DMS114 treated with DMSO at 0.1 percent for 48 hours (cell line): Measurements from ENCODE around the gene SOS1.
A peak's percentile ranks its signal among the peaks of the same experiment; 100 is the strongest.
"Not testable (repeated sequence)": the region's sequence is repeated elsewhere in the genome, so short reads cannot be mapped to it uniquely, and the experiment has no call there.

Experiments used
- DNase-seq: peaks from one replicate; lab custom pipeline; 2025; ENCODE audit not compliant: unreplicated experiment; lab: John Stamatoyannopoulos, UW

The SOS1 gene

DNA sequence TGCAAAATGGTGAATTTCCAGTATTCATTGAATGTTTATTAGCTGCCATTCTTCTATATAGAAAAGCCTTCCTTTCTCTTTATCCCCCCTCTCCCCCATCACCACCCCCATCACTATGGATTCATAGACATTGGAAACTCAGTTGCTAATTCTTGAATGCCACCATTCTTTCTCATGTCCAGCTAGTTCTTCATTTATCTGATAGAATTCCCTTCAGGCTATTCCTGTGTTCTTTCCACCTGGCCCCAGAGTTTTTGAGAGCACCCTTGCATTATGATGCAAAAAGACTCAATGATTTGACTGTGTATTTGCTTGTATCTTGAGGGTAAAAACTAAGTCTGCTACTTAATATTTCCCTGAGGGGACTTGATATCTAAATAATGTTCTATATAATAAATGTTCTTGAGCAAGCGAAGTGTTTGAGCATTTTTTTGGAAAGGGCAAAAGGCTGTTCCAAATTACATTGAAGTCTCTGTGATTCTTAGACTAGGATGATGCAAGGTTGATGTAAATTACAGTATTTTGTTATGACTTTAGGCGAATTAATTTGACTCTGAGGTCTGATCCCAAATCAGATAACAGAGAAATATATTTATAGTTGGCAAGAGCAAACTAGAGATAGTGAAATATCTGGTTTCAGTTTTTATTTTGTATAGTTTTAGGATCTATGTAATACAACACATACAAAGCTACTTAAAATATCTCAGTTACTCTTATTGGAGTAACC is 18.8 kb upstream of the SOS1 start:
- no peak for DNase-seq

DNA sequence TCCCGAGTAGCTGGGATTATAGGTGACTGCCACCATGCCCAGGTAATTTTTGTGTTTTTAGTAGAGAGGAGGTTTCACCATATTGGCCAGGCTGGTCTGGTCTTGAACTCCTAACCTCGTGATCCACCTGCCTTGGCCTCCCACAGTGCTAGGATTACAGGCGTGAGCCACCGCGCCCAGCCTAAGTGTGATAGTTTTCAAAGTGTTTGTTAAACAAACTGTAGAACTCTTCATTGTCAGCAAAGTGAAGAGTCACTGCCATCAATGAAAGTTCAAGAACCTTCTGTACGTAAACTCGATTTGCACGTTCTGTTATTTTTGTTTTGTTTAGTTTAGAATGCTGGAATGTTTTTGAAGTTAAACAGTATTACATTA is 18.0 kb upstream of the SOS1 start:
- no peak for DNase-seq

DNA sequence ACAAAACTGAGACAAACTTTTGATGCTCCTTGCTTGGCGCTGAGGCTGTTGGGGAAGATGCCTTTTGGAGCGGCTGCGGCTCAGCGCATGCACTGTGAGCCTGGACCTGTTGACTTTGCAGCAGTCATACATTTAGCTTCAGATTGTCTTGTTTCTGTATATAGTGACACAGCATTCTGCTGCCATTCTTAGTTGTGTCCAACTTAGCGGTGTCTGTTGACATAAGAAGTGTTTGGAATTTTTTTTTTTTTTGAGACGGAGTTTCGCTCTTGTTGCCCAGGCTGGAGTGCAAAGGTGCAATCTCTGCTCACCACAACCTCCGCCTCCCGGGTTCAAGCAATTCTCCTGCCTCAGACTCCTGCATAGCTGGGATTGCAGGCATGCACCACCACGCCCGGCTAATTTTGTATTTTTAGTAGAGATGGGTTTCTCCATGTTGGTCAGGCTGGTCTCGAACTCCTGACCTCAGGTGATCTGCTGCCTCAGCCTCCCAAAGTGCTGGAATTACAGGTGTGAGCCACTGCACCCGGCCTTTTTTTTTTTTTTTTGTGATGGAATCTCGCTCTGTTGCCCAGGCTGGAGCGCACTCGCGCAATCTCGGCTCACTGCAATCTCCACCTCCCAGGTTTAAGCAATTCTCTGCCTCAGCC is 17.5 kb upstream of the SOS1 start:
- DNase-seq = not testable (repeated sequence)

DNA sequence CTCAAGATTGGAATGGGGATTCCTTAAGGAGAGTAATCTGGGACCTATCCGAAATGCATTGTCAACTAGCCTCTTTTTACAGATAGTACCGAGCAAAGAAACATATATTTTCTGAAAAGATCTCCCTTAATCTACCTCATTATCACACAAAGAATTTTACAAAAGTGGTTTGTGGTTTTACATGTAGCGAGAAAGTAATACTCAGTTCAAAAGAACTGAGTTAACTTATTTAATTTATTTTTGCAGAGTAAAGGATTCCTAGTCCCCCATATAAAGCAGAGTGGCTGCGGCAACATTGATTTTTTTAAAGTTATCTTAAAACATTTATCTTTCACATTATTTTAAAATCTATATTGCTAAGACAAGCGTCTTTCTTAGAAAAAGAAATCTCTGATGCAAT is 15.9 kb upstream of the SOS1 start:
- DNase-seq = no peak

DNA sequence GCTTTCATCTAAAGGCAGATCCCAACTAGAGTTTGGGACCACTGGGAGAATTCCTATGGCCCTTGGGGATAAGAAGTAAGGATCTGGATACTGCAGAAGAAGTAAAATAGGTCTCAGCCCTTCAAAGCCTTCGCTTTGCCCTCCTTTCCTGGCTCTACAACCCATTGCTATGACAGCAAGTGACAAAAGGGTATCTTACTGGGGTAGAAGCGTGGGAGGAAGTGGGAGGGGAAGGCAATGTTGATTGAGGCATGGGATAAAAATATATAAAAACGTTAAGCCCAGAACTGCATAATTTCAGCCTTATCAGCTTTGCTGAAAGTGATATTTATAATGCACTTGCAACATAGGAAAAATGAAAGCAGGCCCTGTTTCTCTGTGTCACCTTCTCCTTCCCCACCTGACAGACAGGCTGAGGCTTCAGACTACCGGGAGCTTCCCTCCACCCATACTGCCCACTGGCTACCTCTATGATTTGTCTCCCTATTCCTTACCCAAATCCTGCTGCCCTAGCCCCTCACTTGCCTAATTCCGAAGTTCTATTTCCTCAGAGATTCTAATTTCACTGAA is 14.9 kb upstream of the SOS1 start:
- no peak for DNase-seq

DNA sequence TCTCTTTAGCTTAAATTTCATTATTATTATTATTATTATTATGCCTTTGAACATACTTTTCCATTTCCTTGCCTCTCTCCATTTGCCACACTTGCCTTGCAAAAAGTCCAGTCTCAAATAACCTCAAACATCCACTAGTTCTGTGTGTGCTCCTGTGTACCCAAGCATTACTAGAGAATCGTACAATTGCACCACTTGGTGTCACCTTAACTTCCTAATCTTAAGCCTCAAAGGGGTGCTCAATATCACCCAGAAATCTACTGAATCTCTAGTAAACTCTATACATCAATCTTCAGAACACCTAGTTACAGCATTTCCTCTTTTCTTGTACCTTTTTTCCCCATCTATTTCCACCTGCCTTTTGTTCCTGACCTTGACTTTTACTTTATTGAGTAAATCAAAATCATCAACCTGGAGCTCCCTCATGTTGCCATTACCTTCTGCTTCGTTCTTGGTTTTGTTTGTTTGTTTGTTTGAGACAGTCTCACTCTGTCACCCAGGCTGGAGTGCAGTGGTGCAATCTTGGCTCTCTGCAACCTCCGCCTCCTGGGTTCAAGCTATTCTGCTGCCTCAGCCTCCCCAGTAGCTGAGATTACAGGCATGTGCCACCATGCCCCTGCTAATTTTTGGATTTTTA is 12.5 kb upstream of the SOS1 start:
- no peak for DNase-seq

DNA sequence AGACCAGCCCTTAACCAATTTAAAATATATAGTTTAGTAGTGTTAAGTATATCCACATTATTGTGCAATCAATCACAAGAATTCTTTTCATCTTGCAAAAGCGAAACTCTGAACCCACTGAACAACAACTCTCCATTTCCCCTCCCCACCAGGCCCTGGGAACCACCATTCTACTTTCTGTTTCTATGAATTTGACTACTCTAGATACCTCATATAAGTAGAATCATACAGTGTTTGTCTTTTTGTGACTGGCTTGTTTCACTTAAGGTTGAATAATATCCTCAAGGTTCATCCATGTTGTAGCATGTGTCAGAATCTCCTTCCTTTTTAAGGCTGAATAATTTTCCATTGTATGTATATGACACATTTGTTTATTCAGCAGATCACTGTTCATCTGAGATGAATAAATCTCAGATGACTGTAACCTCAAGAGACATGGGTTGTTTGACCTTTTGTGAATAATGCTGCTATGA is 8.1 kb upstream of the SOS1 start:
- no peak for DNase-seq

DNA sequence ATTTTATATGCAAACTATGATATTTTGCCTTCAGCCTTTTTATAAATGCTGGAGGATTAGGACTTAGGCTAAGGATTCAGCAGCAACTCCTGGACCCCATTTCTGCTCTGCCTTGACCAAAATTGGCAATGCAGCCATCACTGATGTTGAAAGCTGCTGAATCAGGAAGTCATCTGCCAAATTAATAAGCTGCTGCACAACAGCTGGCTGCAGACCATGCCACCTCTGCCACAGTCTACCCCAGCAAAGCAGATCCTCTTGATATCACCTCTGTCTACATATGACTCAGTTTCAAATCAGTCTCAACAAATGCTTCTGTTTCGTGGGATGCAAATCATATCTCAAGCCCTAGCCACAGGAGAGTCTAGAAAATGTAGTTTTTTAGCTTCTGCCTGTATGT is 7.1 kb upstream of the SOS1 start:
- no peak for DNase-seq

- no peak for DNase-seq
These were observed 3.9 kb upstream of the SOS1 start for GRCh38 chr2:39124746-39125057.

DNA sequence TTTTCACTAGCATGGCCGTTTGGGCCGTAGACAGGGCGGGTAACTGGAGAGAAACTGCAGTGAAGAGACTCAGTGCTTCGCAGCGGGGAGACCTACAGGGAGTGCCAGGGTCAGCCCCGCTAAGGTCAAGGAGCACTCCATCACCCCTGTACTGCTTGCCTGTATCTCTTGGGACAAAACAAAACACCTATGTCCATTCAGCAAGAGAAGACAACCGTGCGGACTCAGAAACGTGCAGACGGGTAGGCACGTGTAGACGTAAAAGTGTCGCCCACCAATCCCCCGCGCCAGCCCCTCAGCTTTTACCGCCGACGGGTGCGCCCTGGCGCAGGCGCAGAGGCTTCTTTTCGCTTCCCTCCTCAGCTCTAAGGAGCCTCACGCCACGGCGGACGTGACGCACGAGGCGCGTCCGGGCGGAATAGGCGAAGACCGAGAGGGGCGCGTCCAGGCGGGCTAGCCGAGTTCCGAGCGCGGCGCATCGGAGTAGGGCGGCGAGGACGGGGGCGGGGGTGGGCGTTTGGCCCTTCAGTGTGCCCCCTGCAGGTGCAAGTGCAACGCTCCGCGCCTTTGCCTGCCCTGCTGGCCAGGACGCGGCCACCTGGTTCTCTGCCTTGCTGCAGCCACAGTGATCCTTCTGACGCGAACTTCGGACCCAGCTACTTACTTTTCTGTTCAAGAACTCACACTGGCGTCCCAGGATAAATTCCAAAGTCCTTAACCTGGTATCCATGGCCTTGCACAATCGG is 3.3 kb upstream of the SOS1 start:
- peak; percentile 90 for DNase-seq

DNA sequence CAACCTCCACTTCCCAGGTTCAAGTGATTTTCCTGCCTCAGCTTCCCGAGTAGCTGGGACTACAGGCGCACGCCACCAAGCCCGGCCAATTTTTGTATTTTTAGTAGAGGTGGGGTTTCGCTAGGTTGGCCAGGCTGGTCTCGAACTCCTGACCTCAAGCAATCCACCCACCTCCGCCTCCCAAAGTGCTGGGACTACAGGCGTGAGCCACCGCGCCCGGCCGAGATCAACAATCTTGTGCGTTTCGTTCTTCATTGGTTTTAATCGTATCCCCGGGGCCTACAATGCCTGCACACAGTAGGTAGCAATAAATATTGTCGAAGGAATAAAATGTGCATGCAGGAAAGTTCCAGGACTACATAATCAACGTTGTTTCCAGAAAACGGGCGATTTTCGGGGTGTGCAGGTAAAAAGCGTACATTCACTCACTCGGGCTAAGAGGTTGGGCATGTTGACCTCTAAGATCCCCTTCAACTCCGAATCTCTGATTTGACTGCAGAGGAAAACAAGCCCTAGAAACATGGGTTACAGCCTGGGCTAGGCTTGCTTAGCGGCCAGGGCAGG is 2.7 kb upstream of the SOS1 start:
- DNase-seq = no peak

- DNase-seq = no peak
These were observed 742 bp upstream of the SOS1 start for GRCh38 chr2:39121523-39122063.

GRCh38 chr2:39120521-39120770 is 405 bp downstream of the SOS1 start:
- DNase-seq = no peak

GRCh38 chr2:39119732-39120520 is 925 bp downstream of the SOS1 start:
- peak; percentile 26 for DNase-seq

DNA sequence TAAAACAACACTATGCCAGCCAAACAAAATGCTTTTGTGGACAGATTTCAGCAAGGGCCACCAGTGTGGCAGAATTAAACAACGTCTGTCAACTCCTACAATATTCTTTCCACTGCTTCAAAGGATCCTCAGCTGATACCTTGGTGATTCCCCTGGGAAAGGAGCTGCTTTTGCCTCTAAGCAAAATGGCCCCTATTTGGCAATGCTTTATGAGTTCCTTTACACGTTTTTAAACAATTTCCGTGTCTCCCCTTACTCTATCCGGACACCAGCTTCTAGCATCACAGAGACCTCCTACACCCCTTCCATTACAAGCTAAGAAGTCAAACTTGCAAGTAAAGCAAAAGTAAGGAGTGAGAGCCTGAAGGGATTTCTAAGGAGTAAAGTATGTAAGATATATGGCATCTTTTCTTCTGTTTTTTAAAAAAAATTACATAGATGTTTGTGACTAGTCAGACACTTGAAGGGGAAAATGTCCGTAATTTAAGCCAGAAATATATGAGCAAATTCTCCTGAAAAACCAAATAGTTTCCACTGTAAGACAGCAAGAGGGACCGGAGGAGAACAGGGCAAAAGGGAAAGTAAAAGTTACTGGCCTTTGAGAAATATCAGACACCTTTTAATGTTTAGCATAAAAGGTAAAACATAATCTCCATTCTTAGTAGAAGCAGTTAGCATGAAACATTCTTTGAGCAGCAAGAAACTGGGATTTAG is 1.9 kb downstream of the SOS1 start:
- no peak for DNase-seq

DNA sequence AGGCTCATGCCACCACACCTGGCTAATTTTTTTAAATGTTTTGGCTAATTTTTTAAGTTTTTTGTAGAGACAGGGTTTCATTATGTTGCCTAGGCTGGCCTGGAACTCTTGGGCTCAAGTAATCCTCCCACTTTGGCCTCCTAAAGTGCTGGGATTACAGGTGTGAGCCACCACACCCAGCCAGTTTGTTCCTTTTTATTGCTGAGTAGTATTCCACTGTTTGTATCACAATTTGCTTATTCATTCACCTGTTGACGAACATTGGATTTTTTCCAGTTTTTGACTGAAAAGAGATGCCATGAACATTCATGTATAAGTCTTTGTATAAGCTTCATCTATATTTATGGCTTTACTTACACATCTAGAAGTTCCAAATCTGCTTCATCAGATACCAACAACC is 5.3 kb downstream of the SOS1 start:
- DNase-seq = no peak

DNA sequence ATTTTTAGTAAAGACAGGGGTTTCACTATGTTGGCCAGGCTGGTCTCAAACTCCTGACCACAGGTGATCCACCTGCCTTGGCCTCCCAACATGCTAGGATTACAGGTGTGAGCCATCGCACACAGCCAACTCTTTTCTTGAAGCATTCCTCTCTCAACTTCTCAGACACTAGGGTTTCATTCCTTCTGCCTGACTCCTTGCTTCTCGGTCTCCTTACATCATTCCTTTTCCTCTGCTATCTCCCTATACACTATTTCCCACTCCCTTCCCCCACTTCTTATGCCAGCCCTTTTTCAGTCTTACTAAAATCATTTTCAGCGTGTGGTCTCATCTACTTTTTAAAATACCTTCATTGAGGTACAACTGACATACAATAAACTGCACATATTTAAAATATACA is 6.1 kb downstream of the SOS1 start:
- no peak for DNase-seq

GRCh38 chr2:39109537-39109936 is 11.3 kb downstream of the SOS1 start:
- DNase-seq = no peak

GRCh38 chr2:39108377-39108776 is 12.5 kb downstream of the SOS1 start:
- no peak for DNase-seq
